HEK293 (cell line): ENCODE data around the gene HDAC8.

ENCODE experiments used
- CTCF ChIA-PET: fragments of 350-600 bp; formaldehyde crosslinking; extraction: SDS; loops from one replicate; lab custom pipeline; 2021; ENCODE audit warnings: antibody characterized with exemption; lab: Yijun Ruan, JAX
- POLR2A ChIA-PET: fragments of 300-600 bp; formaldehyde crosslinking; extraction: SDS; loops from one replicate; lab custom pipeline; 2020; ENCODE audit warnings: antibody characterized with exemption, inconsistent platforms; lab: Yijun Ruan, JAX
- H3K27ac ChIP-seq: fragments of 200-500 bp; sonication (Bioruptor generic); 2 replicates; pipeline ENCODE4 v1.5.1; 2014; ENCODE audit warnings: low read depth, low read length, control low read depth, inconsistent platforms; ENCODE audit errors: extremely low read depth
- H3K36me3 ChIP-seq, 2 experiments: fragments of 200-500 bp in 1 of 2; sonication (Bioruptor generic) in 1 of 2; 1 replicate in 1 of 2; 2 replicates in 1 of 2; pipeline ENCODE4 v1.5.1; 2014 to 2017; ENCODE audit warnings: inconsistent platforms in 2 of 2, low read length in 2 of 2; ENCODE audit not compliant: control insufficient read depth in 2 of 2, insufficient read depth in 1 of 2
- H3K4me1 ChIP-seq: fragments of 200-500 bp; sonication (Bioruptor generic); 2 replicates; pipeline ENCODE4 v1.5.1; 2014; ENCODE audit warnings: mild to moderate bottlenecking, low read length, inconsistent platforms; ENCODE audit not compliant: control insufficient read depth, insufficient read depth
- H3K4me3 ChIP-seq: 2 replicates; pipeline ENCODE4 v1.5.1; 2011; ENCODE audit warnings: low read depth, mild to moderate bottlenecking, control low read depth, low read length, moderate library complexity
- H3K9me3 ChIP-seq: fragments of 200-500 bp; sonication (Bioruptor generic); 2 replicates; pipeline ENCODE4 v1.5.1; 2014; ENCODE audit warnings: low read depth, low read length, inconsistent platforms; ENCODE audit not compliant: control insufficient read depth, insufficient read depth
- TCF7L2 ChIP-seq: IDR thresholded peaks from 2 replicates; pipeline ENCODE4 v1.6.1; 2011; ENCODE audit warnings: low read depth, mild to moderate bottlenecking, inconsistent platforms, low read length, moderate library complexity, borderline replicate concordance
- ZNF366 ChIP-seq: fragments of 450-650 bp; formaldehyde crosslinking; conservative IDR thresholded peaks from 2 replicates; pipeline ENCODE4 v1.5.1; 2016; ENCODE audit warnings: missing biosample characterization, missing genetic modification characterization
- ZNF37A ChIP-seq: fragments of 450-650 bp; IDR thresholded peaks from 2 replicates; pipeline ENCODE4 v1.5.1; 2018; ENCODE audit warnings: missing biosample characterization, missing genetic modification characterization
- TF ChIP-seq, protein P1 (sequence below): fragments of 450-650 bp; formaldehyde crosslinking; IDR thresholded peaks from 2 replicates; pipeline ENCODE4 v1.5.1; 2016; ENCODE audit warnings: missing biosample characterization, missing genetic modification characterization
- TF ChIP-seq, protein P2 (sequence below): fragments of 450-650 bp; formaldehyde crosslinking; IDR thresholded peaks from 2 replicates; pipeline ENCODE4 v1.5.1; 2017; ENCODE audit warnings: missing biosample characterization, missing genetic modification characterization
- TF ChIP-seq, protein P3 (sequence below): fragments of 450-650 bp; formaldehyde crosslinking; IDR thresholded peaks from 2 replicates; pipeline ENCODE4 v1.5.1; 2016; ENCODE audit warnings: missing biosample characterization, missing genetic modification characterization
- TF ChIP-seq, protein P4 (sequence below): fragments of 450-650 bp; formaldehyde crosslinking; conservative IDR thresholded peaks from 2 replicates; pipeline ENCODE4 v1.5.1; 2016; ENCODE audit warnings: low read depth, missing biosample characterization, missing genetic modification characterization
- TF ChIP-seq, protein P5 (sequence below): fragments of 450-650 bp; formaldehyde crosslinking; conservative IDR thresholded peaks from 2 replicates; pipeline ENCODE4 v1.5.1; 2016; ENCODE audit warnings: low read depth, missing biosample characterization, missing genetic modification characterization
- TF ChIP-seq, protein P6 (sequence below): fragments of 450-650 bp; formaldehyde crosslinking; IDR thresholded peaks from 2 replicates; pipeline ENCODE4 v1.5.1; 2017; ENCODE audit warnings: missing biosample characterization, missing genetic modification characterization
- TF ChIP-seq, protein P7 (sequence below): fragments of 450-650 bp; formaldehyde crosslinking; IDR thresholded peaks from 2 replicates; pipeline ENCODE4 v1.5.1; 2016; ENCODE audit warnings: missing biosample characterization, missing genetic modification characterization

HDAC8 gene

DNA sequence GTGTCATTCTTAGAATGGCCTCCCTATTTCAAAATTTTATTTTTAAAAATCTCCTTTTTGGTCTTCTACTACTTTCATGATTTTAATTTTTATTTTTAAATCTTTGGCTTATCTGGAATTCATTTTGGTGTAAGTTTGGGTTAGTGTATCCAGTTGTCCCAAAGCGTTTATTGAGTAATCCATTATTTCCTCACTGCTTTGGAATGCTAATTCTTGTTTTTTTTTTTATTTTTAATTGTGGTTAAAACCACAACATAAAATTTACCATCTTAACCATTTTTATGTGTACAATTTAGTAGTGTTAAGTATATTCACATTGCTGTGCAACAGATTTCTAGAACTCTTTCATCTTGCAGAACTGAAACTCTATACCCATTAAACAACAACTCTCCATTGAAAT is 275.7 kb downstream of the HDAC8 start:
- H3K27ac ChIP-seq, result no peak overlapping the region
- peaks cover 9% of the 10 kb centered on the region for H3K9me3 ChIP-seq
- no peak overlapping the region for H3K4me3 ChIP-seq
- CTCF ChIA-PET, result interaction anchor here (0.6 to 1.0 kb wide), 2 partner anchors 33 to 111 kb away, joined by 3 to 5 read pairs; no protein-coding TSS in a partner anchor
- peaks cover 4 to 5% of the 10 kb centered on the region in 2 experiments; a peak in 1 of 3 replicates for H3K36me3 ChIP-seq
- H3K4me1 ChIP-seq, result no peaks in the 10 kb centered on the region
- POLR2A ChIA-PET, result no interaction called here
- TF ChIP-seq ZNF37A (no peak), ZNF366 (no peak), TCF7L2 (no peak)
- TF ChIP-seq, protein P1, sequence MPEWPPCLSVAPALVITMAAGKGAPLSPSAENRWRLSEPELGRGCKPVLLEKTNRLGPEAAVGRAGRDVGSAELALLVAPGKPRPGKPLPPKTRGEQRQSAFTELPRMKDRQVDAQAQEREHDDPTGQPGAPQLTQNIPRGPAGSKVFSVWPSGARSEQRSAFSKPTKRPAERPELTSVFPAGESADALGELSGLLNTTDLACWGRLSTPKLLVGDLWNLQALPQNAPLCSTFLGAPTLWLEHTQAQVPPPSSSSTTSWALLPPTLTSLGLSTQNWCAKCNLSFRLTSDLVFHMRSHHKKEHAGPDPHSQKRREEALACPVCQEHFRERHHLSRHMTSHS (tag by site-specific recombination), result no peak
- TF ChIP-seq, protein P2, sequence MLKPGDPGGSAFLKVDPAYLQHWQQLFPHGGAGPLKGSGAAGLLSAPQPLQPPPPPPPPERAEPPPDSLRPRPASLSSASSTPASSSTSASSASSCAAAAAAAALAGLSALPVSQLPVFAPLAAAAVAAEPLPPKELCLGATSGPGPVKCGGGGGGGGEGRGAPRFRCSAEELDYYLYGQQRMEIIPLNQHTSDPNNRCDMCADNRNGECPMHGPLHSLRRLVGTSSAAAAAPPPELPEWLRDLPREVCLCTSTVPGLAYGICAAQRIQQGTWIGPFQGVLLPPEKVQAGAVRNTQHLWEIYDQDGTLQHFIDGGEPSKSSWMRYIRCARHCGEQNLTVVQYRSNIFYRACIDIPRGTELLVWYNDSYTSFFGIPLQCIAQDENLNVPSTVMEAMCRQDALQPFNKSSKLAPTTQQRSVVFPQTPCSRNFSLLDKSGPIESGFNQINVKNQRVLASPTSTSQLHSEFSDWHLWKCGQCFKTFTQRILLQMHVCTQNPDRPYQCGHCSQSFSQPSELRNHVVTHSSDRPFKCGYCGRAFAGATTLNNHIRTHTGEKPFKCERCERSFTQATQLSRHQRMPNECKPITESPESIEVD, result no peak
- TF ChIP-seq, protein P3, sequence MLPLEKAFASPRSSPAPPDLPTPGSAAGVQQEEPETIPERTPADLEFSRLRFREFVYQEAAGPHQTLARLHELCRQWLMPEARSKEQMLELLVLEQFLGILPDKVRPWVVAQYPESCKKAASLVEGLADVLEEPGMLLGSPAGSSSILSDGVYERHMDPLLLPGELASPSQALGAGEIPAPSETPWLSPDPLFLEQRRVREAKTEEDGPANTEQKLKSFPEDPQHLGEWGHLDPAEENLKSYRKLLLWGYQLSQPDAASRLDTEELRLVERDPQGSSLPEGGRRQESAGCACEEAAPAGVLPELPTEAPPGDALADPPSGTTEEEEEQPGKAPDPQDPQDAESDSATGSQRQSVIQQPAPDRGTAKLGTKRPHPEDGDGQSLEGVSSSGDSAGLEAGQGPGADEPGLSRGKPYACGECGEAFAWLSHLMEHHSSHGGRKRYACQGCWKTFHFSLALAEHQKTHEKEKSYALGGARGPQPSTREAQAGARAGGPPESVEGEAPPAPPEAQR (tag by site-specific recombination), result no peak
- TF ChIP-seq, protein P4, sequence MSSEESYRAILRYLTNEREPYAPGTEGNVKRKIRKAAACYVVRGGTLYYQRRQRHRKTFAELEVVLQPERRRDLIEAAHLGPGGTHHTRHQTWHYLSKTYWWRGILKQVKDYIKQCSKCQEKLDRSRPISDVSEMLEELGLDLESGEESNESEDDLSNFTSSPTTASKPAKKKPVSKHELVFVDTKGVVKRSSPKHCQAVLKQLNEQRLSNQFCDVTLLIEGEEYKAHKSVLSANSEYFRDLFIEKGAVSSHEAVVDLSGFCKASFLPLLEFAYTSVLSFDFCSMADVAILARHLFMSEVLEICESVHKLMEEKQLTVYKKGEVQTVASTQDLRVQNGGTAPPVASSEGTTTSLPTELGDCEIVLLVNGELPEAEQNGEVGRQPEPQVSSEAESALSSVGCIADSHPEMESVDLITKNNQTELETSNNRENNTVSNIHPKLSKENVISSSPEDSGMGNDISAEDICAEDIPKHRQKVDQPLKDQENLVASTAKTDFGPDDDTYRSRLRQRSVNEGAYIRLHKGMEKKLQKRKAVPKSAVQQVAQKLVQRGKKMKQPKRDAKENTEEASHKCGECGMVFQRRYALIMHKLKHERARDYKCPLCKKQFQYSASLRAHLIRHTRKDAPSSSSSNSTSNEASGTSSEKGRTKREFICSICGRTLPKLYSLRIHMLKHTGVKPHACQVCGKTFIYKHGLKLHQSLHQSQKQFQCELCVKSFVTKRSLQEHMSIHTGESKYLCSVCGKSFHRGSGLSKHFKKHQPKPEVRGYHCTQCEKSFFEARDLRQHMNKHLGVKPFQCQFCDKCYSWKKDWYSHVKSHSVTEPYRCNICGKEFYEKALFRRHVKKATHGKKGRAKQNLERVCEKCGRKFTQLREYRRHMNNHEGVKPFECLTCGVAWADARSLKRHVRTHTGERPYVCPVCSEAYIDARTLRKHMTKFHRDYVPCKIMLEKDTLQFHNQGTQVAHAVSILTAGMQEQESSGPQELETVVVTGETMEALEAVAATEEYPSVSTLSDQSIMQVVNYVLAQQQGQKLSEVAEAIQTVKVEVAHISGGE (tag by site-specific recombination), result no peak
- TF ChIP-seq, protein P5, sequence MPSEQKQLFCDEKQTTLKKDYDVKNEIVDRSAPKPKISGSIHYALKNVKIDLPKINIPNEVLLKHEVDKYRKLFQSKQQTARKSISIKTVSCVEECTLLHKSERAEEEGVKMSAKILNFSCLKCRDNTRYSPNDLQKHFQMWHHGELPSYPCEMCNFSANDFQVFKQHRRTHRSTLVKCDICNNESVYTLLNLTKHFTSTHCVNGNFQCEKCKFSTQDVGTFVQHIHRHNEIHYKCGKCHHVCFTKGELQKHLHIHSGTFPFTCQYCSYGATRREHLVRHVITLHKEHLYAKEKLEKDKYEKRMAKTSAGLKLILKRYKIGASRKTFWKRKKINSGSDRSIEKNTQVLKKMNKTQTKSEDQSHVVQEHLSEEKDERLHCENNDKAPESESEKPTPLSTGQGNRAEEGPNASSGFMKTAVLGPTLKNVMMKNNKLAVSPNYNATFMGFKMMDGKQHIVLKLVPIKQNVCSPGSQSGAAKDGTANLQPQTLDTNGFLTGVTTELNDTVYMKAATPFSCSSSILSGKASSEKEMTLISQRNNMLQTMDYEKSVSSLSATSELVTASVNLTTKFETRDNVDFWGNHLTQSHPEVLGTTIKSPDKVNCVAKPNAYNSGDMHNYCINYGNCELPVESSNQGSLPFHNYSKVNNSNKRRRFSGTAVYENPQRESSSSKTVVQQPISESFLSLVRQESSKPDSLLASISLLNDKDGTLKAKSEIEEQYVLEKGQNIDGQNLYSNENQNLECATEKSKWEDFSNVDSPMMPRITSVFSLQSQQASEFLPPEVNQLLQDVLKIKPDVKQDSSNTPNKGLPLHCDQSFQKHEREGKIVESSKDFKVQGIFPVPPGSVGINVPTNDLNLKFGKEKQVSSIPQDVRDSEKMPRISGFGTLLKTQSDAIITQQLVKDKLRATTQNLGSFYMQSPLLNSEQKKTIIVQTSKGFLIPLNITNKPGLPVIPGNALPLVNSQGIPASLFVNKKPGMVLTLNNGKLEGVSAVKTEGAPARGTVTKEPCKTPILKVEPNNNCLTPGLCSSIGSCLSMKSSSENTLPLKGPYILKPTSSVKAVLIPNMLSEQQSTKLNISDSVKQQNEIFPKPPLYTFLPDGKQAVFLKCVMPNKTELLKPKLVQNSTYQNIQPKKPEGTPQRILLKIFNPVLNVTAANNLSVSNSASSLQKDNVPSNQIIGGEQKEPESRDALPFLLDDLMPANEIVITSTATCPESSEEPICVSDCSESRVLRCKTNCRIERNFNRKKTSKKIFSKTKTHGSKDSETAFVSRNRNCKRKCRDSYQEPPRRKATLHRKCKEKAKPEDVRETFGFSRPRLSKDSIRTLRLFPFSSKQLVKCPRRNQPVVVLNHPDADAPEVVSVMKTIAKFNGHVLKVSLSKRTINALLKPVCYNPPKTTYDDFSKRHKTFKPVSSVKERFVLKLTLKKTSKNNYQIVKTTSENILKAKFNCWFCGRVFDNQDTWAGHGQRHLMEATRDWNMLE, result no peak
- TF ChIP-seq, protein P6, sequence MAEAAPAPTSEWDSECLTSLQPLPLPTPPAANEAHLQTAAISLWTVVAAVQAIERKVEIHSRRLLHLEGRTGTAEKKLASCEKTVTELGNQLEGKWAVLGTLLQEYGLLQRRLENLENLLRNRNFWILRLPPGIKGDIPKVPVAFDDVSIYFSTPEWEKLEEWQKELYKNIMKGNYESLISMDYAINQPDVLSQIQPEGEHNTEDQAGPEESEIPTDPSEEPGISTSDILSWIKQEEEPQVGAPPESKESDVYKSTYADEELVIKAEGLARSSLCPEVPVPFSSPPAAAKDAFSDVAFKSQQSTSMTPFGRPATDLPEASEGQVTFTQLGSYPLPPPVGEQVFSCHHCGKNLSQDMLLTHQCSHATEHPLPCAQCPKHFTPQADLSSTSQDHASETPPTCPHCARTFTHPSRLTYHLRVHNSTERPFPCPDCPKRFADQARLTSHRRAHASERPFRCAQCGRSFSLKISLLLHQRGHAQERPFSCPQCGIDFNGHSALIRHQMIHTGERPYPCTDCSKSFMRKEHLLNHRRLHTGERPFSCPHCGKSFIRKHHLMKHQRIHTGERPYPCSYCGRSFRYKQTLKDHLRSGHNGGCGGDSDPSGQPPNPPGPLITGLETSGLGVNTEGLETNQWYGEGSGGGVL (tag by site-specific recombination), result no peak
- TF ChIP-seq, protein P7, sequence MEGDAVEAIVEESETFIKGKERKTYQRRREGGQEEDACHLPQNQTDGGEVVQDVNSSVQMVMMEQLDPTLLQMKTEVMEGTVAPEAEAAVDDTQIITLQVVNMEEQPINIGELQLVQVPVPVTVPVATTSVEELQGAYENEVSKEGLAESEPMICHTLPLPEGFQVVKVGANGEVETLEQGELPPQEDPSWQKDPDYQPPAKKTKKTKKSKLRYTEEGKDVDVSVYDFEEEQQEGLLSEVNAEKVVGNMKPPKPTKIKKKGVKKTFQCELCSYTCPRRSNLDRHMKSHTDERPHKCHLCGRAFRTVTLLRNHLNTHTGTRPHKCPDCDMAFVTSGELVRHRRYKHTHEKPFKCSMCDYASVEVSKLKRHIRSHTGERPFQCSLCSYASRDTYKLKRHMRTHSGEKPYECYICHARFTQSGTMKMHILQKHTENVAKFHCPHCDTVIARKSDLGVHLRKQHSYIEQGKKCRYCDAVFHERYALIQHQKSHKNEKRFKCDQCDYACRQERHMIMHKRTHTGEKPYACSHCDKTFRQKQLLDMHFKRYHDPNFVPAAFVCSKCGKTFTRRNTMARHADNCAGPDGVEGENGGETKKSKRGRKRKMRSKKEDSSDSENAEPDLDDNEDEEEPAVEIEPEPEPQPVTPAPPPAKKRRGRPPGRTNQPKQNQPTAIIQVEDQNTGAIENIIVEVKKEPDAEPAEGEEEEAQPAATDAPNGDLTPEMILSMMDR (tag by site-specific recombination), result no peak
